ENCODE measurements around the gene GNA12. TPM values are rescaled to one million over a fixed set of nuclear protein-coding genes. Genes with fewer than 3 reads are reported as not detected.

Gene GNA12
- total and polyA plus RNA-seq, 2 of the 4 experiments (the other 2 are of a cell fraction) = 14.3 to 93.9 TPM

GRCh38 chr7:2775785-2776184 lies 68.3 kb downstream of the GNA12 start:
- WGBS, 2 experiments (ENCODE audit: extremely low coverage in 2 of 2, insufficient read length in 1 of 2) = 100% methylated on average over 2 of the region's 4 CpGs; no CpG with 5 or more reads in 1 of the 2 experiments
- CTCF ChIA-PET = no interaction called here
- dilution Hi-C loops (cut with HindIII; ENCODE audit: low sequenced_read_pairs, unreplicated experiment) = no loop called here
- Histone ChIP-seq H2AK5ac (ENCODE audit: low read depth, low read length) (no peak overlapping the region), H3K27ac (ENCODE audit: insufficient read depth, low read length) (no peak overlapping the region), H3K4me1 (ENCODE audit: control insufficient read depth, insufficient read depth, low read length) (peaks cover 1% of the 10 kb centered on the region), H2AK9ac (replicated peaks; ENCODE audit: low read depth, low read length, poor library complexity) (no peak overlapping the region), H3K36me3 (ENCODE audit: control insufficient read depth, insufficient read depth, low read length) (peaks cover 20% of the 10 kb centered on the region), H2BK15ac (ENCODE audit: low read depth, low read length) (no peak overlapping the region), H2BK120ac (ENCODE audit: low read depth, low read length) (no peak overlapping the region), H3K56ac (ENCODE audit: extremely low read depth, insufficient read depth, low read length) (no peak overlapping the region), H3K27me3 (ENCODE audit: control insufficient read depth, insufficient read depth, low read length) (no peaks in the 10 kb centered on the region), H2AFZ (replicated peaks; ENCODE audit: low read length, poor library complexity) (no peak overlapping the region), H4K20me1 (ENCODE audit: insufficient read depth, low read length) (peaks cover 3% of the 10 kb centered on the region; the same call in 1 of the 2 replicates), H3K9ac (ENCODE audit: low read depth, low read length) (no peak overlapping the region), H3K4me2 (ENCODE audit: low read depth, low read length) (no peak overlapping the region), H3K23ac (ENCODE audit: low read depth, low read length) (no peak overlapping the region), H3K4me3 (ENCODE audit: insufficient read depth, low read depth, low read length) (no peak overlapping the region), H3K79me1 (ENCODE audit: low read depth in 1 of 2, low read length in 2 of 2) (peaks cover 45 to 88% of the 10 kb centered on the region in 2 experiments), H2BK20ac (ENCODE audit: low read depth, low read length) (no peak overlapping the region), H2BK5ac (ENCODE audit: low read depth, low read length, poor library complexity, severe bottlenecking) (no peak overlapping the region), H3K14ac (replicated peaks; ENCODE audit: low read depth, low read length) (no peak overlapping the region), H3K4ac (ENCODE audit: low read depth, low read length) (no peak overlapping the region), H4K8ac (ENCODE audit: low read depth in 2 of 2, low read length in 2 of 2) (no peak overlapping the region), H4K5ac (ENCODE audit: low read depth, low read length) (no peak overlapping the region), H4K91ac (ENCODE audit: insufficient read depth, low read depth, low read length) (no peak overlapping the region), H3K9me1 (ENCODE audit: insufficient read depth, low read length) (peaks cover 17% of the 10 kb centered on the region), H3K9me3 (ENCODE audit: control insufficient read depth, insufficient read depth, low read length) (no peaks in the 10 kb centered on the region), H3K18ac (ENCODE audit: low read depth, low read length) (no peak overlapping the region)
- ATAC-seq (ENCODE audit: low read depth) (no peak), DNase-seq (no peak)
- in situ Hi-C loops (cut with MboI; ENCODE audit: low sequenced_read_pairs) = no loop called here
- no TSS peak for BruUV-seq (replicated peaks)
- intact Hi-C loops (cut with micrococcal nuclease) = no loop called here
- POLR2A ChIA-PET (ENCODE audit: unreplicated experiment) = no interaction called here
- TF ChIP-seq MAFK (IDR thresholded peaks at IDR 0.05; ENCODE audit: low read depth, low read length) (no peak), CTCF (conservative IDR thresholded peaks at IDR 0.05; ENCODE audit: low read depth, low read length) (no peak), RAD21 (IDR thresholded peaks at IDR 0.05; ENCODE audit: low read length) (no peak), CHD1 (IDR thresholded peaks at IDR 0.05; ENCODE audit: low read depth, low read length) (no peak), BHLHE40 (IDR thresholded peaks at IDR 0.05; ENCODE audit: low read depth, low read length) (no peak), CEBPB (IDR thresholded peaks at IDR 0.05; ENCODE audit: low read depth, low read length) (no peak), SMC3 (IDR thresholded peaks at IDR 0.05; ENCODE audit: low read depth, low read length) (no peak), RCOR1 (IDR thresholded peaks at IDR 0.05; ENCODE audit: insufficient replicate concordance, low read length) (no peak), RFX5 (IDR thresholded peaks at IDR 0.05; ENCODE audit: low read depth, low read length) (no peak), ELK1 (IDR thresholded peaks at IDR 0.05; ENCODE audit: borderline replicate concordance, low read depth, low read length) (no peak)

Measured in IMR-90 (cell line).